Panc1 (cell line): ENCODE measurements around the gene INKA1. TPM values are rescaled to one million over a fixed set of nuclear protein-coding genes. Genes with fewer than 3 reads are reported as not detected.

Experiments used
- ATAC-seq: fragments of 200-7000 bp; cut with Tn5 transposase; 2 replicates; pipeline ENCODE4 v1.9.1; 2020; ENCODE audit warnings: mild to moderate bottlenecking, moderate library complexity
- BruUV-seq: library from RNA; stranded (reverse); fragments of 400-500 nt; replicated peaks from 2 replicates; lab custom pipeline; 2021; lab: Mats Ljungman, UMichigan
- CTCF ChIA-PET: fragments of 300-600 bp; sonication (Branson Sonifier 250); formaldehyde crosslinking; loops from one replicate; lab custom pipeline; 2022; ENCODE audit warnings: antibody characterized with exemption; lab: Charles Lee
- POLR2A ChIA-PET: fragments of 300-600 bp; sonication (Branson Sonifier 250); formaldehyde crosslinking; loops from one replicate; lab custom pipeline; 2022; ENCODE audit warnings: antibody characterized with exemption; lab: Charles Lee
- DNase-seq: peaks from one replicate; pipeline ENCODE4 v3.0.0-alpha.2; 2010; ENCODE audit warnings: low read depth, low spot score
- H3K27ac ChIP-seq: 2 replicates; pipeline ENCODE4 v1.5.1; 2011; ENCODE audit warnings: mild to moderate bottlenecking, low read length, inconsistent platforms
- H3K27me3 ChIP-seq: fragments of 200-500 bp; sonication (Bioruptor generic); 2 replicates; pipeline ENCODE4 v1.6.0; 2014; ENCODE audit warnings: low read length, inconsistent platforms; ENCODE audit not compliant: control insufficient read depth, insufficient read depth
- H3K36me3 ChIP-seq: fragments of 200-500 bp; sonication (Bioruptor generic); 2 replicates; pipeline ENCODE4 v1.5.1; 2014; ENCODE audit warnings: inconsistent platforms, mild to moderate bottlenecking, low read length, moderate library complexity; ENCODE audit not compliant: control insufficient read depth, insufficient read depth
- H3K4me1 ChIP-seq: 2 replicates; pipeline ENCODE4 v1.5.1; 2011; ENCODE audit warnings: inconsistent platforms, mild to moderate bottlenecking, low read length, moderate library complexity; ENCODE audit not compliant: control insufficient read depth, insufficient read depth
- H3K4me3 ChIP-seq, 2 experiments: 2 replicates each; pipeline ENCODE4 v1.5.1; 2011 to 2012; ENCODE audit warnings: low read depth in 2 of 2, low read length in 2 of 2, mild to moderate bottlenecking in 2 of 2, inconsistent platforms in 1 of 2, moderate library complexity in 1 of 2
- H3K9me3 ChIP-seq: fragments of 200-500 bp; sonication (Bioruptor generic); 2 replicates; pipeline ENCODE4 v1.5.1; 2014; ENCODE audit warnings: low read depth, mild to moderate bottlenecking, inconsistent platforms, low read length, moderate library complexity; ENCODE audit not compliant: control insufficient read depth, insufficient read depth
- CTCF ChIP-seq: fragments of 450-650 bp; IDR thresholded peaks from 2 replicates; pipeline ENCODE4 v1.5.1; 2017; ENCODE audit warnings: mild to moderate bottlenecking
- POLR2AphosphoS5 ChIP-seq: IDR thresholded peaks from 2 replicates; pipeline ENCODE4 v1.6.1; 2012; ENCODE audit warnings: mild to moderate bottlenecking, low read depth, low read length, moderate library complexity
- REST ChIP-seq, 2 experiments: IDR thresholded peaks; 2 replicates each; pipeline ENCODE4 v1.6.1; 2011 to 2012; ENCODE audit warnings: low read depth in 2 of 2, control low read depth in 1 of 2, low read length in 1 of 2, mild to moderate bottlenecking in 1 of 2, moderate library complexity in 1 of 2; ENCODE audit not compliant: insufficient read depth in 1 of 2
- SIN3A ChIP-seq: IDR thresholded peaks from 2 replicates; pipeline ENCODE4 v1.6.1; 2012; ENCODE audit warnings: low read depth, mild to moderate bottlenecking, low read length, moderate library complexity, borderline replicate concordance; ENCODE audit not compliant: insufficient read depth
- TCF7L2 ChIP-seq: IDR thresholded peaks from 2 replicates; pipeline ENCODE4 v1.6.1; 2011; ENCODE audit warnings: mild to moderate bottlenecking, low read depth, low read length, inconsistent platforms
- in situ Hi-C: cut with HindIII; loops from 2 replicates; pipeline ENCODE4 v1.10.0; 2016; ENCODE audit warnings: low sequenced_read_pairs, low pct_unique_long_range_greater_than_20kb
- intact Hi-C: fragments of 100-400 bp; cut with micrococcal nuclease; formaldehyde crosslinking; loops from one replicate; pipeline ENCODE4 v1.10.0; 2022; ENCODE audit not compliant: unreplicated experiment
- total RNA-seq: library from RNA; stranded (reverse); gene quantifications from one replicate; pipeline ENCODE4 v1.2.1, GENCODE V29; 2021; ENCODE audit not compliant: unreplicated experiment

The INKA1 gene
- total RNA-seq, 1 experiment from 2014 or later: 2.2 TPM

GRCh38 chr3:49790626-49791411 lies 12.2 kb upstream of the INKA1 start:
- Histone ChIP-seq H3K4me1 (peaks cover 4% of the 10 kb centered on the region), H3K27me3 (no peaks in the 10 kb centered on the region), H3K27ac (no peak overlapping the region), H3K36me3 (no peaks in the 10 kb centered on the region), H3K9me3 (no peaks in the 10 kb centered on the region), H3K4me3 (no peak overlapping the region)
- TF ChIP-seq POLR2AphosphoS5 (no peak), TCF7L2 (no peak), SIN3A (no peak), REST (IDR thresholded peaks at IDR 0.05; ENCODE audit: insufficient read depth in 1 of 2, low read depth in 2 of 2, low read length in 1 of 2) (no peak), CTCF (no peak)
- DNase-seq (no peak), ATAC-seq (no peak)
- ChIA-PET CTCF (interaction anchor here (0.5 to 0.6 kb wide), 2 partner anchors 12 to 119 kb away, joined by 3 to 10 read pairs; partner anchors contain the start of gene INKA1), POLR2A (no interaction called here)
- in situ Hi-C loops: no loop called here
- intact Hi-C loops: no loop called here
- no TSS peak for BruUV-seq

- ChIA-PET CTCF (no interaction called here), POLR2A (no interaction called here)
- no peak overlapping the region for H3K4me3 ChIP-seq
- TF ChIP-seq REST (IDR thresholded peaks at IDR 0.05; ENCODE audit: insufficient read depth in 1 of 2, low read depth in 2 of 2, low read length in 1 of 2) (no peak), SIN3A (no peak), TCF7L2 (no peak), CTCF (no peak), POLR2AphosphoS5 (no peak)
- H3K27me3 ChIP-seq: no peaks in the 10 kb centered on the region
- no peaks in the 10 kb centered on the region for H3K9me3 ChIP-seq
- no peak for ATAC-seq
- peaks cover 4% of the 10 kb centered on the region for H3K4me1 ChIP-seq
- H3K36me3 ChIP-seq: no peaks in the 10 kb centered on the region
- H3K27ac ChIP-seq: no peak overlapping the region
- intact Hi-C loops: no loop called here
- no TSS peak for BruUV-seq
- DNase-seq: no peak
- in situ Hi-C loops: no loop called here
Observed at GRCh38 chr3:49791571-49791970, 11.5 kb upstream of the INKA1 start.
